ENCODE measurements around the gene MICAL1. TPM values are rescaled to one million over a fixed set of nuclear protein-coding genes. Genes with fewer than 3 reads are reported as not detected.

The MICAL1 gene
- total and polyA plus RNA-seq, 8 donors, result 13.8 to 205 (median 38.5) TPM

DNA sequence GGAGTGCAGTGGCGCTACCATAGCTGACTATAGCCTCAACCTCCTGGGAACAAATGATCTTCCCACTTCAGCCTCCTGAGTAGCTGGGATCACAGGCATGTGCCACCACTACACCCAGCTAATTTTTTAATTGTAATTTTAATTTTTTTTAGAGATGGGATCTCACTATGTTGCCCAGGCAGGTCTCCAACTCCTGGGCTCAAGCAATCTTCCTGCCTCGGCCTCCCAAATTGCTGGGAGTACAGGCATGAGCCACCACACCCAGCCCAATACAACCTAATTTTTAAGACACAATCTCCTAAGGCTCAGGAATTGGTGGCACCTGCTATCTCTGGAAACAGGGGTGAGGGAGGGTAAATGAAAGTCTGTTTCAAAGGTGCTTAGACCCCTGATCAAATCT lies 21.6 kb upstream of the MICAL1 start:
- H3K4me3 ChIP-seq, result no peak overlapping the region
- peaks cover 34 to 70% (median 62%) of the 10 kb centered on the region in 4 donors for H3K36me3 ChIP-seq
- TF ChIP-seq POLR2A (IDR thresholded peaks at IDR 0.05) (no peak), CTCF (IDR thresholded peaks at IDR 0.05) (no peak)
- peaks cover 43 to 71% (median 56%) of the 10 kb centered on the region in 4 donors for H3K4me1 ChIP-seq
- 93 to 98% (median 96%) methylated on average over 2 of the region's 2 CpGs for WGBS, 5 donors
- no peaks in the 10 kb centered on the region for H3K27me3 ChIP-seq
- no peaks in the 10 kb centered on the region for H3K9me3 ChIP-seq
- intact Hi-C loops (cut with DNase I; ENCODE audit: low total_unique reads), result no loop called here
- DNase-seq, result no peak
- no peak overlapping the region for H3K27ac ChIP-seq

DNA sequence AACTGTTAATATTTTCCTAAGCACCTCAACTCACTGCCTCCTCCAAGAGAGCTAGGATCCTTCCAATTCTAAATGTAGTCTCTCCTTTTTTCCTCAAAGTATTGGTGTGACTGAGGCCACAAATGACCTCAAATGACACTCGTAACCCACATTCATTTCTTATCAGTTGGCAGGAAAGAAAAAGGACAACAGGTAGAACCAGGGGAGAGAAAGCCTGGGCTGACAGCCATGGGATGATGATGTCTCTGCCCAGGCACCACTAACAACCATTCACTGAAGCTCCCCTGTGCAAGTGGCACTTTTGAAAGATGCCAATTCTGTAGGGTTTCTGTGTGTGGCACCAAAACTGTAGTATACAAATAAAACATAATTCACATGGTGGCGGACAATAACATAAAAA lies 20.1 kb upstream of the MICAL1 start:
- no peak for DNase-seq
- no peak overlapping the region for H3K4me3 ChIP-seq
- H3K27ac ChIP-seq, result no peak overlapping the region
- no peaks in the 10 kb centered on the region for H3K27me3 ChIP-seq
- intact Hi-C loops (cut with DNase I; ENCODE audit: low total_unique reads), result no loop called here
- WGBS, 5 donors, result 57 to 72% (median 61%) methylated on average over 2 of the region's 2 CpGs
- no peaks in the 10 kb centered on the region for H3K9me3 ChIP-seq
- peaks cover 43 to 77% (median 68%) of the 10 kb centered on the region in 4 donors for H3K36me3 ChIP-seq
- no peak for TF ChIP-seq POLR2A (IDR thresholded peaks at IDR 0.05)
- no peak for TF ChIP-seq POLR2AphosphoS5 (IDR thresholded peaks at IDR 0.05)
- TF ChIP-seq EP300 (IDR thresholded peaks at IDR 0.05), result no peak
- TF ChIP-seq CTCF (IDR thresholded peaks at IDR 0.05), result no peak
- peaks cover 27 to 55% (median 41%) of the 10 kb centered on the region in 4 donors for H3K4me1 ChIP-seq

- Histone ChIP-seq H3K9me3 (no peaks in the 10 kb centered on the region), H3K36me3 (peaks cover 45 to 79% (median 73%) of the 10 kb centered on the region in 4 donors), H3K4me1 (peaks cover 21 to 49% (median 34%) of the 10 kb centered on the region in 4 donors), H3K4me3 (no peak overlapping the region), H3K27ac (no peak overlapping the region), H3K27me3 (no peaks in the 10 kb centered on the region)
- DNase-seq, result no peak
- intact Hi-C loops (cut with DNase I; ENCODE audit: low total_unique reads), result no loop called here
- TF ChIP-seq CTCF (IDR thresholded peaks at IDR 0.05) (no peak), EP300 (IDR thresholded peaks at IDR 0.05) (no peak), POLR2AphosphoS5 (IDR thresholded peaks at IDR 0.05) (no peak), POLR2A (IDR thresholded peaks at IDR 0.05) (no peak)
- WGBS, 5 donors, result 77 to 85% (median 81%) methylated on average over 4 of the region's 4 CpGs
Measured at GRCh38 chr6:109474995-109475394, 19.4 kb upstream of the MICAL1 start.

DNA sequence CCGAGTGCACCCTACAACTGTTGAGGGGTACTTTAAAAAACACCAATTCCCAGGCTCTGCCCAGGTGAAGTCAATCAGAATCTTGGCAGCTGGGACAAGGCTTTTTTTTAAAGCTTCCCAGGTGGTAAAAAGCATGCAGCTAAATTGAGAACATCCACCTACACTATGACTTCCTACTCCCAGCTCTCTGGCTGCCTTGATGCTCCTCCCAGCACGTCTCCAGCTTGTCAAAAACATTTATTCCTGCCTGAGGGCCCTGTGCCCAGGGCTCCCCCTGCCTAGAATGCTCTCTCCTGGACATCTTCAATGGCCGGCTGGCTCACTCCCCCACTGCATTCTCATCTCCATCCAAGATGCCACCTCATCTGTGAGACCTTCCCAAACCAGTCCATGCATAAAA lies 17.5 kb upstream of the MICAL1 start:
- no peak for DNase-seq
- TF ChIP-seq CTCF (IDR thresholded peaks at IDR 0.05), result no peak
- no peak for TF ChIP-seq EP300 (IDR thresholded peaks at IDR 0.05)
- TF ChIP-seq POLR2A (IDR thresholded peaks at IDR 0.05), result no peak
- TF ChIP-seq POLR2AphosphoS5 (IDR thresholded peaks at IDR 0.05), result no peak
- no peak overlapping the region for H3K27ac ChIP-seq
- intact Hi-C loops (cut with DNase I; ENCODE audit: low total_unique reads), result no loop called here
- peaks cover 6 to 30% (median 18%) of the 10 kb centered on the region in 4 donors for H3K4me1 ChIP-seq
- no peaks in the 10 kb centered on the region for H3K27me3 ChIP-seq
- no peak overlapping the region for H3K4me3 ChIP-seq
- peaks cover 45 to 96% (median 90%) of the 10 kb centered on the region in 4 donors for H3K36me3 ChIP-seq
- 90 to 98% (median 95%) methylated on average over 3 of the region's 3 CpGs for WGBS, 5 donors
- no peaks in the 10 kb centered on the region for H3K9me3 ChIP-seq

Measured in stomach (tissue), 9 donors.